Measurements from ENCODE around the gene DHX8. TPM values are rescaled to one million over a fixed set of nuclear protein-coding genes. Genes with fewer than 3 reads are reported as not detected.
A peak's percentile ranks its signal among the peaks of the same experiment; 100 is the strongest.

Gene DHX8
- 10 to 100 TPM; 32.5 to 44.1 (median 42.0) TPM for total RNA-seq

DNA sequence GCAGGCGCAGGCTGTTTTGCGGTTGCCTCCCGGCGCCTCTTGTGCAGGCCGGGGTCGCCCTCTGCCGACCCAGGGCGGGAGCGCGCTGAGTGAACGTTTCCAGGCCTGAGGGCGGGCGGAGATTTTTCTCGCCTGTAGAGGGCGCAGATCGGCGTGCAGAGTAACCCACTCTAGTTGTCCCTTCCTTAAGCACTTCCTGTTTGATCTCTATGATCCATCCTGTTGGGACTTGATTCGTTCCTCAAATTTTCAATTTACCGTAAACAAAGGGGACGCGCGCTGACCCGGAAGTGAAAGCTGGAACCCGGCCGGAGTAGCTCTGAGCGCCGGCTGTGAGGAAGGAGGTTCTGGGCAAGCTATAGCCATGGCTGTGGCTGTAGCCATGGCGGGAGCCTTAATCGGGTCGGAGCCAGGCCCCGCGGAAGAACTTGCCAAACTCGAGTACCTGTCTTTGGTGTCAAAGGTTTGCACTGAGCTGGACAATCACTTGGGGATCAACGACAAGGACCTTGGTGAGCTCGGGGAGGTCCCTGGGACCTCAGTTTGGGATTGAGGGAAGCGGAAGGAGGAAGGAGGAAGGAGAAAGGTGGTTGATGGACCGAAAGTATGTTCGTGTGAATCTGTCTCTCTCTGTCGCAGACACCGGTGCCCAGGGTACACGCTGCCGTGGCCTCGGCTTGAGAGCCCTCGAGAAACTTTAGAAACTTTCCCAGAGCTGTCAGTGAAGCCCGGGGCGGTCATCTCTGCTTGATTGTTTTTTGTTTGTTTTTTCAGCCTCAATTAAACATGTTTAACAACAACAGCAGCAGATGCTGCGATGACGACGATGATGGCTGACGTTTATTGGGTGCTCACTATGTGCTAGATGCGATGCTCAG, at the start of gene DHX8:
DHX8 (plus strand) TSS at position 302 of the 878 bp plus-strand sequence; CDS start at position 365, 63 bp downstream.
- no peaks in the 10 kb centered on the region for H3K27me3 ChIP-seq
- TF ChIP-seq CTCF (IDR thresholded peaks at IDR 0.05) (peak; percentile 100), POLR2A (IDR thresholded peaks at IDR 0.05) (peak; percentile 40), POLR2AphosphoS5 (IDR thresholded peaks at IDR 0.05) (peak; percentile 90 to 95 (median 91))
- H3K4me3 ChIP-seq = peak within 1 kb of the TSS; percentile 78 to 79 (median 78)
- intact Hi-C loops (cut with DNase I; ENCODE audit: low total_unique reads) = loop anchor here (2.0 kb wide), 1 partner anchor 87 kb away; no protein-coding TSS in a partner anchor
- peaks cover 0 to 14% of the 10 kb centered on the region in 2 donors for H3K4me1 ChIP-seq
- H3K9me3 ChIP-seq = no peaks in the 10 kb centered on the region
- DNase-seq (ENCODE audit: low spot score in 2 of 2) = peak; percentile 96 to 98
- peak within 1 kb of the TSS; percentile 81 to 86 for H3K27ac ChIP-seq
- H3K36me3 ChIP-seq = no peaks in the 10 kb centered on the region

GRCh38 chr17:43434902-43435319, 48.9 kb upstream of the DHX8 start:
- H3K9me3 ChIP-seq = no peaks in the 10 kb centered on the region
- intact Hi-C loops (cut with DNase I; ENCODE audit: low total_unique reads) = no loop called here
- H3K4me1 ChIP-seq = no peaks in the 10 kb centered on the region
- H3K4me3 ChIP-seq = no peak overlapping the region
- no peak overlapping the region for H3K27ac ChIP-seq
- H3K27me3 ChIP-seq = no peaks in the 10 kb centered on the region
- no peaks in the 10 kb centered on the region for H3K36me3 ChIP-seq
- TF ChIP-seq POLR2AphosphoS5 (IDR thresholded peaks at IDR 0.05) (no peak), CTCF (IDR thresholded peaks at IDR 0.05) (no peak), POLR2A (IDR thresholded peaks at IDR 0.05) (no peak)
- no peak for DNase-seq (ENCODE audit: low spot score in 2 of 2)

- Histone ChIP-seq H3K36me3 (no peaks in the 10 kb centered on the region), H3K9me3 (no peaks in the 10 kb centered on the region), H3K27me3 (no peaks in the 10 kb centered on the region), H3K4me3 (no peak overlapping the region), H3K4me1 (no peaks in the 10 kb centered on the region), H3K27ac (no peak overlapping the region)
- TF ChIP-seq CTCF (IDR thresholded peaks at IDR 0.05) = no peak
- no peak for TF ChIP-seq POLR2A (IDR thresholded peaks at IDR 0.05)
- no peak for TF ChIP-seq POLR2AphosphoS5 (IDR thresholded peaks at IDR 0.05)
- DNase-seq (ENCODE audit: low spot score in 2 of 2) = no peak
- intact Hi-C loops (cut with DNase I; ENCODE audit: low total_unique reads) = no loop called here
Observed at GRCh38 chr17:43437756-43438155, 46.0 kb upstream of the DHX8 start.

DNA sequence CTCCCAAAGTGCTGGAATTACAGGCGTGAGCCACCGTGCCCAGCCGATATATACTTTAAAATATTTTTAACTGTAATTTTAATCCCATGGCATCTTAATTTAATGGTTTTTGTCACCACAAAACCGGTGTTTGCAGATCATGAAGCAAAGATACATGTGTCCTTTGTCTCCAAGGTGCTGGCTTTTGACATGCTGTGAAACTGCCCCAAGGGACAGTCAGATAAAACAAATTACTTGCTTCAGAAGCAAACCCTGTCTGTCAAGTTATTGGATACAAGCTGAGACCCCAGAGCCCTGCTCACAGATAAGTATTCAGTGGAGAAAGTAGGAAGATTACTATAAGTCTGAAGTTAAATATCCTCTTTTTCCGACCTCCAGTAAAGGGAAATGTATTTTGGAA, 45.1 kb upstream of the DHX8 start:
- no peak overlapping the region for H3K4me3 ChIP-seq
- TF ChIP-seq POLR2AphosphoS5 (IDR thresholded peaks at IDR 0.05) (no peak), POLR2A (IDR thresholded peaks at IDR 0.05) (no peak), CTCF (IDR thresholded peaks at IDR 0.05) (no peak)
- H3K4me1 ChIP-seq = no peaks in the 10 kb centered on the region
- no peaks in the 10 kb centered on the region for H3K36me3 ChIP-seq
- H3K27ac ChIP-seq = no peak overlapping the region
- no peaks in the 10 kb centered on the region for H3K9me3 ChIP-seq
- DNase-seq (ENCODE audit: low spot score in 2 of 2) = no peak
- intact Hi-C loops (cut with DNase I; ENCODE audit: low total_unique reads) = no loop called here
- H3K27me3 ChIP-seq = no peaks in the 10 kb centered on the region

GRCh38 chr17:43439041-43439440, 44.7 kb upstream of the DHX8 start:
- no peak for DNase-seq (ENCODE audit: low spot score in 2 of 2)
- H3K9me3 ChIP-seq = no peaks in the 10 kb centered on the region
- intact Hi-C loops (cut with DNase I; ENCODE audit: low total_unique reads) = no loop called here
- no peaks in the 10 kb centered on the region for H3K36me3 ChIP-seq
- no peaks in the 10 kb centered on the region for H3K4me1 ChIP-seq
- no peaks in the 10 kb centered on the region for H3K27me3 ChIP-seq
- TF ChIP-seq POLR2AphosphoS5 (IDR thresholded peaks at IDR 0.05) = no peak
- no peak for TF ChIP-seq CTCF (IDR thresholded peaks at IDR 0.05)
- no peak for TF ChIP-seq POLR2A (IDR thresholded peaks at IDR 0.05)
- no peak overlapping the region for H3K27ac ChIP-seq
- H3K4me3 ChIP-seq = no peak overlapping the region
